Measurements from ENCODE around the gene TSC22D4. TPM values are rescaled to one million over a fixed set of nuclear protein-coding genes. Genes with fewer than 3 reads are reported as not detected.

Gene TSC22D4
- total RNA-seq, 1 donor from 2014 or later, result 25.8 TPM

DNA sequence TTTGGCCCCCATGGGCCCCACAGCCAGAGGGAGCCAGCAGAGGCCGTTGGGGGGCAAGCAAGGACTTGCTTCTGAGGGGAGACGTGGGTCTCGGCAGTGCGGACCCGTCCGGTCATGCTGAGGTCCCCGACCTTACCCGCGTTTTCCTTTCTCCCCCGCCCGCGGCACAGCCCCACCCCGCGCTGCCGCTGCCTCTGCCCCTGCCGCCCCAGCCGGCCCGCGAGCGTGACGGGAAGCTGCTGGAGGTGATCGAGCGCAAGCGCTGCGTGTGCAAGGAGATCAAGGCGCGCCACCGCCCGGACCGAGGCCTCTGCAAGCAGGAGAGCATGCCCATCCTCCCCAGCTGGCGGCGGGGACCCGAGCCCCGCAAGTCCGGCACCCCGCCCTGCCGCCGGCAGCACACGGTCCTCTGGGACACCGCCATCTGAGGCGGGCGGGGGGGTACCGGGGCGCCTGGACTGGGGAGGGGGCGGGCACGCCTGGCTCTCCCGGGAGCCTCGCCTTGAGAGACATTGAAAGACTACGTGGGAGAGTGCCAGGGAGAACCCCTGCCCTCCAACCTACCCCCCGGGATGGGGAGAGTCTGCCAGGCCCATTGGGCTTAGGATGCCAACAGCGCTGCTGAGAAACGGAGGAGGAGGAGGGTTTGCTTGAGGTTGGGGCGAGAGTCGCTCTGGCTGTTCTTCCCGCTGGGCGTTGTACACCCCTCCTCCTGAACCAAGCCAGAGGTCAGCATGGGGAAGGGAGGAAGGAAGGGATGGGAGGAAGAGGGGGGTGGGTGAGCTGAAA lies 14.7 kb upstream of the TSC22D4 start:
- DNase-seq (ENCODE audit: low read depth in 2 of 2), result peak; percentile 52 to 59

DNA sequence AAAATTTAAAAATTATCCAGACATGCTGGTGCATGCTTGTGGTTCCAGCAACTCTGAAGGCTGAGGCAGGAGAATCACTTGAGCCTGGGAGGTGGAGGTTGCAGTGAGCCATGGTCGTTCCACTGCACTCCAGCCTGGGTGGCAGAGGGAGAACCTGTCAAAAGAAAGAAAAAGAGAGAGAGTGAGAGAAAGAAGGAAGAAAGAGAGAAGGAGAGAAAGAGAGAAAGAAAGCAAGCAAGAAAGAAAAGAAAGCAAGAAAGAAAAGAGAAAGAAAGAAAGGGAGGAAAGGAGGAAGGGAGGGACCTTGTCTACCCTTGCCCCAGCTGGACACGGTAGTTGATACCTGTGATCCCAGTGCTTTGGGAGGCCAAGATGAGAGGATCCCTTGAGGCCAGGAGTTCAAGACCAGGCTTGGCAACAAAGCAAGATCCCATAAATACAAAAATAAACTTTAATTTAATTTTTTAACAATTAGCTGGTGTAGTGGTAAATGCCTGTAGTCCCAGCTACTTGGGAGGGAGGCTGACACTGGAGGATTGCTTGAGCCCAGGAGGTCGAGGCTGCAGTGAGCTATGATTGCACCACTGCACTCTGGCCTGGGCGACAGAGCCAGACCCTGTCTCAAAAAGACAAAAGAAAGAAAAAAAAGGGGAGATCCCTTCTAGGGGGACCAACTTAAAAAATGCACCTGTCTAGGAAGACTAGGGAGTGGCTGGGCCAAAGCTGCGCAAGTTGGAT lies 13.9 kb upstream of the TSC22D4 start:
- no peak for DNase-seq (ENCODE audit: low read depth in 2 of 2)

DNA sequence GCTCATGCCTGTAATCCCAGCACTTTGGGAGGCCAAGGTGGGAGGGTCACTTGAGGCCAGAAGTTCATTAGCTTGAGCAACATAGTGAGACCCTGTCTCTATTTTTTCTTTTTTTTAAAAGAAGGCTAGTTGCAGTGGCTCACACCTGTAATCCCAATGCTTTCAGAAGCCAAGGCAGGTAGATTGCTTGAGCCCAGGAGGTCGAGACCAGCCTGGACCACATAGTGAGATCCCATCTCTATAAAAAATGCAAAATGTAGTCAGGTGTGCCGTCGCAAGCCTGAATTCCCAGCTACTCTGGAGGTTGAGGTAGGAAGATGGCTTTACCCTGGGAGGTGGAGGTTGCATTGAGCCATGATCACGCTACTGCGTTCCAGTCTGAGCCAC lies 12.2 kb upstream of the TSC22D4 start:
- no peak for DNase-seq (ENCODE audit: low read depth in 2 of 2)

DNA sequence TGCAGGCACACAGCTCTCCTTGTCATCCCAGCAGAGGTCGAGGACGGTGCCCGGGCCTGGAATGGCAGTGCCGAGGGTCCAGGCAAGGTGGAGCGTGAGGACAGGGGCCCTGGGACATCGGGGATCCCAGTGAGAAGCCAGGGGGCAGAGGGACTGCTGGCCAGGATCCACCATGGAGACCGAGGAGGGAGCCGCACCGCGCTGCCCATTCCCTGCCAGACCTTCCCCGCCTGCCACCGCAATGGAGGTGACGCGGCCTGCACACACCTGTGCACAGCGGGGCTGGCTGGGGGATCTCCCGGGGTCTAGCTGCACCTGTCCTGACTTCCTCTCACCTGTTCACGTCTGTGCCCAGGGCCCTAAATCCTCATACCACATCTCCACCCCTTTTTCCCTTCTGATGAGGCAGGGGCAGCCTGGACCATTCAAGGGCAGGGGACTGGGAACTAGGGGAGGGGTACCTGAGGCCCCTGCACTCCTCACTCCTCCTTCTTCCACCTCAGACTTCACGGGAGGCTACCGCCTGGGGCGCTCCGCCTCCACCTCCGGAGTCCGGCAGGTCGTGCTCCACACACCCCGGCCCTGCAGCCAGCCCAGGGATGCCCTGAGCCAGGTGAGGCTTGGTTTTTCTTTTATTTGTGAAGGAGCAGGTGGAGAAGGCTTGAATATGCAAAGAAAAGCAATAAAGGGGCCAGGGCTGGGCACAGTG lies 11.6 kb upstream of the TSC22D4 start:
- no peak for DNase-seq (ENCODE audit: low read depth in 2 of 2)

DNA sequence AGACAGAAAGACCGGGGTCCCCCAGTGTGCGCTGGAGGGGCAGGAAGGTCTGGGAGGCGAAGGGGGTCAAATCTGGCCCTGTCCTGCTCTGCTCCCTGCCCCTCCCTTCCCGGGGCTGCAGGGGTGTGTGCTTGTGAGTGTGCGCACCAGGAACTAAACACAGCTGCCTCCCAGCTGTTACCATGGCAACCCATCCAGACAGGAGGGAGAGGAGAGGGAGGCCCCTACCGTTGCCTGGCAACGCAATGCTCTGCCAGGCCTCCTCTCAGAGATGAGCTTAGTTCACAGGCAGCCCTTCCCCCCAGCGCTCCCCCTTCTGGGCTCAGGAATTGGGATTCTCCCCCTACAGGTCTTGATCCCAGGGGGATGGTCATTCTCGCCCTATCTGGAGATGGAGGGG lies 10.8 kb upstream of the TSC22D4 start:
- DNase-seq (ENCODE audit: low read depth in 2 of 2), result peak; percentile 78 to 86

DNA sequence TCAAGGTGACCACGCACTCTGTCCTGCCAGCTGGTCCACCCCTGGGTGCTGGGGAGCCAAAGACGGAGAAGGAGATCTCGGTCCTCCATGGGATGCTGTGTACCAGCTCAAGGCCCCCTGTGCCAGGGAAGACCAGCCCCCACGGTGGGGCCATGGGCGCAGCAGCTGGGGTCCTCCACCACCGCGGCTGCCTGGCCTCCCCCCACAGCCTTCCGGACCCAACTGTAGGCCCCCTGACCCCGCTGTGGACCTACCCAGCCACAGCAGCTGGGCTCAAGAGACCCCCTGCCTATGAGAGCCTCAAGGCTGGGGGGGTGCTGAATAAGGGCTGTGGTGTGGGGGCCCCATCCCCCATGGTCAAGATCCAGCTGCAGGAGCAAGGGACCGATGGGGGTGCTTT lies 10.1 kb upstream of the TSC22D4 start:
- DNase-seq (ENCODE audit: low read depth in 2 of 2), result no peak

DNA sequence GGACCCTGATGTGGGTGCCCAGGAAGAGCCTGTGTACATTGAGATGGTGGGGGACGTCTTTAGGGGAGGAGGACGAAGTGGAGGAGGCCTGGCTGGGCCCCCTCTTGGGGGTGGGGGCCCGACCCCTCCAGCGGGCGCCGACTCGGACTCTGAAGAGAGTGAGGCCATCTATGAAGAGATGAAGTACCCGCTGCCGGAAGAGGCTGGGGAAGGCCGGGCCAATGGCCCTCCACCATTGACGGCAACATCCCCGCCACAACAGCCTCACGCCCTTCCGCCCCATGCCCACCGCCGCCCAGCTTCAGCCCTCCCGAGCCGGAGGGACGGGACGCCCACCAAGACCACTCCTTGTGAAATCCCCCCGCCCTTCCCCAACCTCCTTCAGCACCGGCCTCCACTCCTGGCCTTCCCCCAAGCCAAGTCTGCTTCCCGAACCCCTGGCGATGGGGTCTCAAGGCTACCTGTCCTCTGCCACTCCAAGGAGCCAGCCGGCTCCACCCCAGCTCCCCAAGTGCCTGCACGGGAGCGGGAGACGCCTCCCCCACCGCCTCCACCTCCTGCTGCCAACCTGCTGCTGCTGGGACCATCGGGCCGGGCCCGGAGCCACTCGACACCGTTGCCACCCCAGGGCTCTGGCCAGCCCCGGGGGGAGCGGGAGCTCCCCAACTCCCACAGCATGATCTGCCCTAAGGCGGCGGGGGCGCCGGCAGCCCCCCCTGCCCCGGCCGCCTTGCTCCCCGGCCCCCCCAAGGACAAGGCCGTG lies 9.5 kb upstream of the TSC22D4 start:
- no peak for DNase-seq (ENCODE audit: low read depth in 2 of 2)

DNA sequence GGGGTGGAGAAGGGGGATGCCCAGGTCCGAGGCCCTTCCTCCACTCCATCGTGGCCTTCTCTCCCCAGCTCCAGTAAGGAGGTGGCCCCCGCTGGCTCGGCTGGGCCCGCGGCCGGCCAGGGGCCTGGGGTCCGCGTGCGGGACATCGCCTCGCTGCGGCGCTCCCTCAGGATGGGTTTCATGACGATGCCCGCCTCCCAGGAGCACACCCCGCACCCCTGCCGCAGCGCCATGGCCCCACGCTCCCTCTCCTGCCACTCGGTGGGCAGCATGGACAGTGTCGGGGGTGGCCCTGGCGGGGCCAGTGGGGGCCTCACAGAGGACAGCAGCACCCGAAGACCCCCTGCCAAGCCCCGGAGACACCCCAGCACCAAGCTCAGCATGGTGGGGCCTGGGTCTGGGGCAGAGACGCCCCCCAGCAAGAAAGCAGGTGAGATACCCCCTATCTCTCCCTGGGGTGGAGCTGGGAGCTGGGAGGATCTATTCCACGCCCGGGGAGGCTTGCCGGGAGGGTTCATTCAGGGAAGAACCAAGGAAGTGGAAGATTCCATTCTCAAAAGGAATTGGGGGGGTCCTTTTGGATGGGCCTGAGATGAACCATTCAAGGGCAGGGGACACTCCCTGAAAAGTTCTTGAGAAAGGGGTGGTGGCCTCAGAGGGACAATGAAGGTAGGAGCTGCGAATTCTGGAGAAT lies 7.9 kb upstream of the TSC22D4 start:
- peak in 1 of 2 donors; percentile 37 for DNase-seq (ENCODE audit: low read depth in 2 of 2)

DNA sequence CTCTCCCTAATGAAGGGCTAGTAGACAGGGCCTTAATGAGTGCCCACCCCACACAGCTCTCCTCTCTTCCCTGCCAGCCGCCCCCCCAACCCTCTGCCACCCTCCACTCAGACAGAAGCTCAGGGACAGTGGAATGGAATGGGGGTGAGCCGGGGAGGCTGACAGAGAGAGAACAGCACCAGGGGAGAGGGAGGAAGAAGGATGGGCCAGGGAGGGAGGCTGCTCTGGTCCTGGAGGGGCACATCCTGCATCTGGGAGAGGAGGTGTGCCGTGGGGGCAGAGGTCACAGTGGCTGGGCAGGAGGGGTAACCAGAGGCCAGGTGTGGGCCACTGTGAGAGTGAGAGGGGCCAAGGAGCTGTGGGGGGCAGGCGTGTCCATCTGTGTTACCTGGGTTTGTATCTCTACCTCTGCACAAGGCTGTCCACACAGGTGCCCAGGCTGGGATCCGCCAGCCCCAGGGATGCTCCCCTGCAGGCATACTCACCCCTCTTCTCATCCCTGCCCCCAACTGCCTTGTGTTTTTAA lies 7.2 kb upstream of the TSC22D4 start:
- DNase-seq (ENCODE audit: low read depth in 2 of 2), result no peak

DNA sequence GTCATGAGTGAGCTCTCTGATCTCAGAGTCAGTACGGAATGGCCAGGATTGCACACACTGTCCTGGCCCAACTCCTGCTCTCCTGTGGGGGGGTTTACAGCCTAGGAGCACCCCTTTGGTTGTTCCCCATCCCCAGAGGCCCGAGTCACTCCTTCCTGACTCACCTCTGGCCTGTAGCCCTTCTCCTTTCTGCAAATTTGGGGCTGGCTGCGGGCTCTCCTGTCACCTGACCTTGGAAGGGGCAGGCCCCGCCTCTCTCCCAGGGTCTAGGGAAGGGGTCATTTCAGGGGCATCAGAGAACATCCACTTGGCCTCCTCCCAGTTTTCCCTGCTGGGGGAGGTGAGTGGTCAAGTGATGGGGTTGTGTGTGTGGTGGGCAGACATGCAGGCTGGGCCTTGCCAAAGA lies 6.5 kb upstream of the TSC22D4 start:
- DNase-seq (ENCODE audit: low read depth in 2 of 2), result no peak

DNA sequence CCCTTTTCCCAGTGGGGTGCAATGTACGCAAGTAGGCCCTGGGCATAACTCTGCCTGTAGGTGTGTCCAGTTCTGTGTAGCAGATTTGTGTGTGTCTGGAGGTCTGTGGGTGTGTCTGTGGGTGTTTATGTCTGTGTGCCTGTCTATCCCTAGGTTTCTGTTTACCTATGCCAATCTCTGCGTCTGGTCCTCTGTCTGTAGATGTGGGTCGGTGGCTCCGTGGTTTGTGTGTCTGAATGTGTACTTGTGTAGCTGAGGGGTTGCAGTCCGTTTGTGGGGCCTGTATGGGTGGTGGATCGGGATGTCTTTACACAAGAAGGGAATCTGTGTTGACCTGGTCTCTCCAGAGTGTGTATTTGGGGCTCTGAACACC lies 5.6 kb upstream of the TSC22D4 start:
- DNase-seq (ENCODE audit: low read depth in 2 of 2), result no peak

DNA sequence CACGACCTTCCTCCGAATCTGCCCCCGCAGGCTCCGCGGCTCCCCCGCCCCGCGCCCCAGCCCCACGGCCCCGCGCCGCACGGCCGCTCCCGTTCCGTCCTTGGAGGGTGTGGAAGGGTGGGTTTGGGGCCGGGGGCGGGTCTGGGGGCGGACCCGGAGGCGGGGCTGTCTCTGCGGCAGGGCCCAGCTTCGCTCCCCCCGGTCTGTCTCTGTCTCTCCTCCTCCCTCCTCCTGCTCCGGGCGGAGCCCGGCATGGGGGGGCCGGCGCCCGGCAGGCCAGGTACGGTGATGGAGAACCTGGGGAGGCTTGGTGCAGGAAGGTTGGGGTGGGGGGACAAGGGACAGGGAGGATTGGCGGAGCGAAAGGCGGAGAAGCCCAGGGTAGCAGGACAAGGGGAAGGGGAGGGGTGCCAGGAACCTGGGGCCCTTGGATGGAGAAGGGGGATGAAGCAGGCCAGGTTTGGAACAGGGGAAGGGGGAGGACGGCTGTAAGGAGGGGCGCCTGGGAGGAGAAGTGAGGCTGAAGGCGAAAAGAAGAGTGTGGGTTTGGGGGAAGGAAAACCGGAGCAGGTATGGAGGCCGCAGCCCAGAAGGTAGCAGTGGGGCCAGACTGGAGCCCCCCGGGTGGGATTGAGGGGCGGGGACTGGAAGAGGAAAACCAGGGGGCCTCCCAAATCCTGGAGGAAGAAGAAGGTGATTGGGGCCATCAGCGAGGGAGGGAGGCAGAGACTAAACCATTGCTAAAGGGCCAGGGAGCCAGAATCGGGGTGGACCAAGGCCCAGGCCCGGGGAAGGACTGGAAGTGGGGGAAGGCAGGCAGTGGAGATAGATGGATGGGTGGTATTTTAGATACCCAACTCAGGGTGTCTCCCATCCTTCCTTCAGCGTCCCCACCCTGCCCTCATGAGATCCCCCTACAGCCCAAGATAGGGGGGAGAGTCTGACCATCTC lies 5.0 kb upstream of the TSC22D4 start, which contains the start of gene NYAP1:
Gene NYAP1, plus strand, starts transcription at position 206 of the 951 bp plus-strand sequence. CDS start 1,385 bp downstream, outside the sequence.
- peak; percentile 47 to 75 for DNase-seq (ENCODE audit: low read depth in 2 of 2)

DNA sequence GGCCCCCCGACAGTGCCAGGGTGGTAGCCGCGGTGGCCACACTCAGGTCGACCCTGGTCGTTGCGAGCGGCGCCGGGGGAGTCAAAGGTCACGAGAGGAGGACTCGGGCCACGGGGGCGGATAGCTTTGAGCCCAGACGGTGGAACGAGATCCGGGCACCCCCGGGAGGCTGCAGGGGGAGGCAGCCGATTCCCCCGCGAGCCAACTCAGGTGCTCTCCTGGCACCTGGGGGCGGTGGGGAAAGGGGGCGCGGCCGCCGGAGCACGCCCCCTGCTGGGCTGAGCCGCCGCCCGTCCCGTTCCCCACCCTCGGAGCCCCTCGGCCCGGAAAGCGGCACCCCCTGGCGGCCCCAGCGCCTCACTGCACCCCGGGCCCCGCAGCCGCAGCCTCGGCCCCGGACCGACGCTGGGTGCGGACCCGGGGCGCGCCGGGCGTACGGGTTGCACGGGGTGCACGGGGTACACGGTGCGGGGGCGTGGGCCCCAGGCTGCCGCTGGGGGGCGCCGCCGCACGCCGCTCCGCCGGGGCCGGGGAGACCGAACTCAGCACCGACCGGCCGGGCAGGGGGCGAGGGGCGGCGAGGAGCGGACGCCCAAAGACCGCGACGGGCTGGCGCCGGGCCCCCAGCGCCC lies 4.2 kb upstream of the TSC22D4 start:
- peak; percentile 50 to 60 for DNase-seq (ENCODE audit: low read depth in 2 of 2)

DNA sequence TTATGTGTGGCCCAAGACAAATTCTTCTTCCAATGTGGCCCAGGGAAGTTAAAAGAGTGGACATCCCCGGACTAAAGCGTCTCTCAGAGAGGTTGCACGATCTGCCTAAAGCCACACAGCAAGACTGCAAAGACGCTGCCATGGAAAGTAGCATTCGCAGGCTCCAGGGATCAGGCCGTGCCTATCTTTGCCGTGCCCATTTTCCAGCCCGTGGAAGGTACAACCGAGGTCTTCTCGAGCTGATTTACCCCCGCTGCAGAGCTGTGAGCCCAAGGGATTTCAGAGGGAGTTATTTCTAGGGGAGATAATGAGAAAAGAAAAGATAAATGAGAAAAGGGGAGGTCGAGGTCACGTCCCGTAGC lies 3.7 kb upstream of the TSC22D4 start:
- no peak for DNase-seq (ENCODE audit: low read depth in 2 of 2)

DNA sequence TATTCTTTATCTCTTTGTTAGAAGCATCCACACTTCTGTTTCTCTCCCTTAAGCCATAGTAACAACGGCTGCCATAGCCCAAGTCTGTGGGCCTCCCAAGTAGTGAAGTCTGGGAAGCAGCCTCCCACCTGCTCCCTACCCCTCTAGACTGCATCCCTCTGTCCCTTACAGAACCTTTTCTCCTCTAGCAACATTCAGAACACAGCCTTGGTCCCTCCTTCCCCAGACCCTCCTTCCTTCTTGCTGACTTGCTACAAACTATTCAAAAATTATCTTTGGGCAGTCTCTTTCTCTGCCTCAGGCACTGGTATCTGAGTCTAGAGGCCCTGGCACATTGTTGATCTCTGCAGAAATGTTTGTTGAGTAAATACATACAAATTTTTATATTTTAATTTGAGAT lies 2.5 kb upstream of the TSC22D4 start:
- DNase-seq (ENCODE audit: low read depth in 2 of 2), result no peak

DNA sequence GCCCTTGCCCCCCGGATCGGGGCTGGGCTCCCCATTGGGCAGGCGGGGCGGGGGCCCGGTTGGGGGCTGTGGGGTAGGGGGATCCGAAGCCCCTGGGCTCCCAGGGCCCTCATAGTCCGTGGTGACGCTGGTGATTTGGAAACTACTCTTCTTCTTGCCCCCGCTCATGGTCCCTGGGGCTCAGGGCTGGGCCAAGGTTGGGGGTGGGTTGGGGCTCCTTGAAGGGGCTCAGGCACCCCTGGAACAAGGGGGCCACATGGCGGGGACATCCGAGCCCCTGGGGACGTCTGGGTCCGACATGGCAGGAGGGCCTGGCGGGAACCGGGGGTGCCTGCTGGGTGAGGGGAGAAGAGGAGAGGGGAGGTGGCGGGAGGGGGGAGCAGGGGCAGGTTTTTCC lies 1.1 kb downstream of the TSC22D4 start:
- DNase-seq (ENCODE audit: low read depth in 2 of 2), result no peak

DNA sequence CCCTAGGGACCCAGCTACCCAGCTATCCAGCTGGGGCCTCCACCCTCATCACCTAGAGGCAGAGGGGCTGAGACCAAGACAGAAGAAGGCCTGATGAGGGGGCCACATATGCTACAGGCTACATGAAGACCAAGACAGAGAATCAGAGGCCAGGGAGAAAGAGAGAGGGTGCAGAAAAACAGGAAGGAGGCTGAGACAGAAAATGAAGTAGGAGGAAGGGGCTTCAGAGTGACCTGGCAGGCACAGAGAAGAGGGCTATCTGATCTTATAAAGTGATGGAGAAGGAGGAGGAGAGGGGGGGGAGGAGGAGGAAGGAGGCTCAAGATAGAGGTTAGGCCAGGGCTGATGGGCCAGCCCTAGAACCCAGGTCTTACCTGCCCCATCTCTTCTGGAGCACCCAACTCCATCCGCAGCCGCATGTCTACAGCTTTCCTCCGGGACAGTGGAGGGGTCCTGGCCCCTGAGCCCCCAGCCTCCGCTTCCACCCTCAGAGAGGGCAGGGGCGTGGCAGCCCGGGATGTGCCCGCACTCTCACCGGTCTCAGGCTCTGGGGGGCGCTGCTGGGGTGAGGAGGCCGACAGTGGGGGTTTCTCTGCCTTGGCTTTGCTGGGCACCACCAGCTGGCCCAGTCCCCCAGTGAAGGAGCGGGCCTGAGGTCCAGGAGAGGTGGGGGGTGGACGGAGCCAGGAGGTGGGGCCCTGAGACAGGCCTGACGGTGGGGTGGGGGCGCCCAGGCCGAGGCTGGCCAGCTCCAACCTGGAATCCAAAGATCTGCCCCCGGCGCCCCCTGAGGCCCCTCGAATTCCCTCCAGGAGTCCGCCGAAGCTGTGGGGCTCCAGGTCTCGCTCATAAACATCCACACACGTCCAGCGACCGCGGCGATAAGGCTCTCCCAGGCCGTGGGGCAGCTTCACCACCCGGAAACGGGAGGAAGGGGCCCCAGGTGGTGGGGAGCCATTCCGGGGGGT lies 1.8 kb downstream of the TSC22D4 start:
- peak; percentile 42 to 52 for DNase-seq (ENCODE audit: low read depth in 2 of 2)

Data from lung microvascular endothelial cell (primary cell).